Smooth muscle cell (in vitro differentiated cells): ENCODE measurements around the gene MACROD1. TPM values are rescaled to one million over a fixed set of nuclear protein-coding genes. Genes with fewer than 3 reads are reported as not detected.

ENCODE experiments used
- DNase-seq: peaks from one replicate; lab custom pipeline; 2025; ENCODE audit not compliant: unreplicated experiment; lab: John Stamatoyannopoulos, UW
- H2AFZ ChIP-seq: fragments of 200-600 bp; sonication (generic); 2 replicates; pipeline ENCODE4 v1.6.0; 2016; ENCODE audit warnings: antibody characterized with exemption, low read depth, mild to moderate bottlenecking
- H3F3A ChIP-seq: fragments of 200-600 bp; sonication (generic); 2 replicates; pipeline ENCODE4 v1.6.0; 2017; ENCODE audit warnings: antibody characterized with exemption, low read depth
- H3K27ac ChIP-seq: fragments of 200-600 bp; sonication (generic); 2 replicates; pipeline ENCODE4 v1.5.1; 2016; ENCODE audit warnings: low read depth, mild to moderate bottlenecking
- H3K27me3 ChIP-seq: fragments of 200-600 bp; sonication (generic); 2 replicates; pipeline ENCODE4 v1.6.1; 2016; ENCODE audit warnings: low read depth, mild to moderate bottlenecking
- H3K36me3 ChIP-seq: fragments of 200-600 bp; sonication (generic); 2 replicates; pipeline ENCODE4 v1.5.1; 2016; ENCODE audit warnings: low read depth
- H3K4me1 ChIP-seq: fragments of 200-600 bp; sonication (generic); 2 replicates; pipeline ENCODE4 v1.5.1; 2016; ENCODE audit warnings: low read depth
- H3K4me2 ChIP-seq: fragments of 200-600 bp; sonication (generic); 2 replicates; pipeline ENCODE4 v1.6.0; 2016; ENCODE audit warnings: mild to moderate bottlenecking
- H3K4me3 ChIP-seq: fragments of 200-600 bp; sonication (generic); 2 replicates; pipeline ENCODE4 v1.5.1; 2016; ENCODE audit warnings: mild to moderate bottlenecking
- H3K79me2 ChIP-seq: fragments of 200-600 bp; sonication (generic); 2 replicates; pipeline ENCODE4 v1.6.0; 2016; ENCODE audit warnings: low read depth, mild to moderate bottlenecking
- H3K9ac ChIP-seq: fragments of 200-600 bp; sonication (generic); 2 replicates; pipeline ENCODE4 v1.6.0; 2016; ENCODE audit warnings: low read depth
- H3K9me3 ChIP-seq: fragments of 200-600 bp; sonication (generic); replicated peaks from 2 replicates; pipeline ENCODE4 v1.5.1; 2016; ENCODE audit warnings: low read depth
- H4K20me1 ChIP-seq: fragments of 200-600 bp; sonication (generic); 2 replicates; pipeline ENCODE4 v1.6.0; 2016; ENCODE audit warnings: low read depth
- WGBS: methylation state at CpG from one replicate; pipeline ENCODE4 v1.1.7; 2016; ENCODE audit warnings: low lambda C conversion rate; 5-methylcytosine and 5-hydroxymethylcytosine counted together
- polyA plus RNA-seq: library from polyadenylated mRNA; unstranded; fragments of >200 nt; fragmentation: Nextera tagmentation; extraction: Ambion mirVana; gene quantifications from 2 replicates; pipeline ENCODE4 v1.2.1, GENCODE V29; 2016
- total RNA-seq: library from RNA; depleted of rRNA; stranded (reverse); fragments of >200 nt; gene quantifications from 2 replicates; pipeline ENCODE4 v1.2.3, GENCODE V29; 2014
- TF ChIP-seq, protein P1 (sequence below): fragments of 200-600 bp; sonication (generic); IDR thresholded peaks from 2 replicates; pipeline ENCODE4 v1.5.1; 2017; ENCODE audit warnings: borderline replicate concordance, mild to moderate bottlenecking, antibody characterized with exemption; ENCODE audit not compliant: insufficient read depth, poor library complexity, severe bottlenecking

MACROD1 gene
- total and polyA plus RNA-seq, 2 experiments from 2014 or later = 9.2 to 32.6 TPM

DNA sequence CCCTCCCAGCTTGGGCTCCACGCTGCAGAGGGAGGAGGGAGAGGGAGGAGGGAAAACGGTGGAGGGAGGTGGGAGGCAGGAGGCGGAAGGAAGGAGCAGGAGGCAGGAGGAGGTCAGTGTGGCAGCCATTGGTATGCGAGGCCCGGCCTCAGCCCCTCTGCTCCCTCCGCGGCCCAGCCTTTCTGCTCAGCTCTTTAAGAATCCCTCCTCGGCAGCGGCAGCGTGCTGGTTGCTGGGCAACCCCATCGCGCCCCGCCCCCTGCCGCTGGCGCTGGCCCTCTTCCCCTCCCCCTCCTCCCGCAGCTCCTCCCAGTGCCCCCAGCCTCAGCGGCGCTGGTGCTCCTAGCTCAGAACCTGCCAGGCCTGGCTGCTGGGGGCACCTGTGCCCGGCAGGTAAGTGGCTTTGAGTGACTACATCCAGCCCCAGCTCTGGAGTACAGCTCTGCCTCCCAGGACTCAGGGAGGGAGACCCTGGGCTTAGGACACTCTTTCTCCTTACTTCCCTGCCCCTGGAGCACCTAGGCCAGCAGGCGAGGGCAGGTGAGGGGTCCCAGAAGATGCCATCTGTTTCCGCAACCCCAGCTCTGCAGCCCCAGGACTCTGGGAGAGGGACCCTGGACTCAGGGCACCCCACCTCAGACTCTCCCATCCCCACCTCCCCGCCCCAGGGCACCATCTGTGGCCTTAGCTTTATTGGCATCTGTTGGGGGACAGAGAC is 137.4 kb downstream of the MACROD1 start:
- TF ChIP-seq, protein P1, sequence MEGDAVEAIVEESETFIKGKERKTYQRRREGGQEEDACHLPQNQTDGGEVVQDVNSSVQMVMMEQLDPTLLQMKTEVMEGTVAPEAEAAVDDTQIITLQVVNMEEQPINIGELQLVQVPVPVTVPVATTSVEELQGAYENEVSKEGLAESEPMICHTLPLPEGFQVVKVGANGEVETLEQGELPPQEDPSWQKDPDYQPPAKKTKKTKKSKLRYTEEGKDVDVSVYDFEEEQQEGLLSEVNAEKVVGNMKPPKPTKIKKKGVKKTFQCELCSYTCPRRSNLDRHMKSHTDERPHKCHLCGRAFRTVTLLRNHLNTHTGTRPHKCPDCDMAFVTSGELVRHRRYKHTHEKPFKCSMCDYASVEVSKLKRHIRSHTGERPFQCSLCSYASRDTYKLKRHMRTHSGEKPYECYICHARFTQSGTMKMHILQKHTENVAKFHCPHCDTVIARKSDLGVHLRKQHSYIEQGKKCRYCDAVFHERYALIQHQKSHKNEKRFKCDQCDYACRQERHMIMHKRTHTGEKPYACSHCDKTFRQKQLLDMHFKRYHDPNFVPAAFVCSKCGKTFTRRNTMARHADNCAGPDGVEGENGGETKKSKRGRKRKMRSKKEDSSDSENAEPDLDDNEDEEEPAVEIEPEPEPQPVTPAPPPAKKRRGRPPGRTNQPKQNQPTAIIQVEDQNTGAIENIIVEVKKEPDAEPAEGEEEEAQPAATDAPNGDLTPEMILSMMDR = no peak
- Histone ChIP-seq H4K20me1 (peaks cover 13% of the 10 kb centered on the region), H3K4me3 (no peak overlapping the region), H2AFZ (no peak overlapping the region), H3K4me2 (peak overlapping the region; percentile 75), H3K27ac (no peak overlapping the region), H3K9ac (no peak overlapping the region), H3K79me2 (no peaks in the 10 kb centered on the region), H3K36me3 (no peaks in the 10 kb centered on the region), H3F3A (no peaks in the 10 kb centered on the region), H3K9me3 (no peaks in the 10 kb centered on the region), H3K4me1 (peaks cover 14% of the 10 kb centered on the region), H3K27me3 (peaks cover 8% of the 10 kb centered on the region)
- no peak for DNase-seq
- 28% methylated on average over 12 of the region's 22 CpGs for WGBS

DNA sequence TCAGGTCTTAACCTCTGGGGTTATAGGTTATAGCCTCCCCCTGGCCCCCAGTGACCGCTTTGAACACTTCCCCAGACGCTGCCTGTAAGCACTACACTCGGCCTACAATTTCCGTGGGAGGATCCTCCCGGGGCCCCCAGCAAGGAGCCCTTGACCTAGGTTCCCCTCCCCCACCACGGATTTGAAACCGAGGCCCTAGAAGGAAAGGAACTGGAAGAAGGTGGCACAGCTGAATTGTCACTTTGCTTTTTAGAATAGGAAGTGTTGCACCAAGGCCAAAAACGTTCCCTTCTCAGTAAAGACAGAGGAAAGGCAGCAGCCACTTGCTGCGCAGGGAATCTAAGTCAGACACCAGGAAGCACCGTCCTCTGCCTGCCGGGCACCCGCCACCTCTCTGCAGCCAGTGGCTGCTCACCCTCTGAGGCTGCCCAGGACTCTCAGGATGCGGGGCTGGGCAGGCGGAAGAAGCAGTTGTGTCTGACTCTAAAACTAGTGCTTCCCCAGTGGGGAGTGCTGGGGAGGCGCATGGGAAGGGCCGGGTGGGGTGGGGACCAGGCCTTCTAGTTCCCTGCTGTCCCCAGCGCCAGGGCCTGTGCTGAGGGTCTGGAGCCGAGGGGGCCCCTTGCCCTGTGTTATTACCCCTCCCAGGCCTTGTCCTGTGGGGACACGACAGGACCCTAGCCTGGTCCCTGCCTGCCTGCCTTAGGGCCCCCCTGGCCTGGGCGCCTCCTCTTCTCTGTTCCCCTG is 138.1 kb downstream of the MACROD1 start:
- H3K4me2 ChIP-seq = peak overlapping the region; percentile 75
- no peak overlapping the region for H3K27ac ChIP-seq
- H3K4me1 ChIP-seq = peaks cover 14% of the 10 kb centered on the region
- no peak overlapping the region for H3K9ac ChIP-seq
- WGBS = 57% methylated on average over 20 of the region's 20 CpGs
- no peaks in the 10 kb centered on the region for H3F3A ChIP-seq
- no peak overlapping the region for H3K4me3 ChIP-seq
- no peak overlapping the region for H2AFZ ChIP-seq
- H4K20me1 ChIP-seq = peaks cover 9% of the 10 kb centered on the region
- peaks cover under 1% of the 10 kb centered on the region for H3K27me3 ChIP-seq
- H3K36me3 ChIP-seq = no peaks in the 10 kb centered on the region
- no peaks in the 10 kb centered on the region for H3K79me2 ChIP-seq
- H3K9me3 ChIP-seq = no peaks in the 10 kb centered on the region
- TF ChIP-seq, protein P1 = no peak
- no peak for DNase-seq

DNA sequence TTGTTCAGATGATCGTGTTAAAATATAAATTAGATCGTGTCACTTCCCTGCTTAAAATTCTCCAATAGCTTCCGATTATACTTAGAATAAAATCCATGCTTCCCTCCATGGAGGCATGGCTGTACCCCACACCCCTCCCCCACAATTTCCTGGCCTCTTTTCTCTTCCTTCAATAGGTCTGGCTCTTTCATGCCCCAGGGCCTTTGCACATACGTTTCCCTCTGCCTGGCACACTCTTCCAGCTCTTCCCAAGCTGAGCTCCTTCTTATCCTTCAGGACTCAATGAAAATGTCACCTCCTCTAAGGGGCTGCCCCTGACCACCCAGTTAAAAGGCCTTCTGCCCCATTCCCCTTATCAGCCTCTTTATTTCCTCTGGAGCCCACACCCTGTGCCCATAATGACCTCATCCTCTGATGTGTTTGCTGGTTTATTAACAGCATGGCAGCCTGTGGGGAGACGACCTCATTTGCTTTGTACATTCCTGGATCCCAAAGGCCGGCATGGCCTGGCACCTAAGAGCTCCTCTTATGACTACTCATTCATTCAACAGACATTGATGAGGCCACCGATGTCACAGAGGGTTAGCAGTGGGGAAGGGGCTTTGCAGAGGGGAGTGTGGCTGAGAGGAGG is 139.2 kb downstream of the MACROD1 start:
- TF ChIP-seq, protein P1 = no peak
- peaks cover 14% of the 10 kb centered on the region for H3K4me1 ChIP-seq
- peaks cover 5% of the 10 kb centered on the region for H4K20me1 ChIP-seq
- 83% methylated on average over 7 of the region's 7 CpGs for WGBS
- H2AFZ ChIP-seq = no peak overlapping the region
- no peaks in the 10 kb centered on the region for H3K27me3 ChIP-seq
- no peak overlapping the region for H3K27ac ChIP-seq
- H3F3A ChIP-seq = no peaks in the 10 kb centered on the region
- H3K9ac ChIP-seq = no peak overlapping the region
- H3K4me2 ChIP-seq = no peak overlapping the region
- H3K9me3 ChIP-seq = no peaks in the 10 kb centered on the region
- no peak for DNase-seq
- no peaks in the 10 kb centered on the region for H3K79me2 ChIP-seq
- no peaks in the 10 kb centered on the region for H3K36me3 ChIP-seq
- no peak overlapping the region for H3K4me3 ChIP-seq
